Measurements from ENCODE around the gene DSCAML1. TPM values are rescaled to one million over a fixed set of nuclear protein-coding genes. Genes with fewer than 3 reads are reported as not detected.

DSCAML1 gene
- total RNA-seq, 1 experiment from 2014 or later: not detected

- DNase-seq (ENCODE audit: low spot score): no peak
Observed at GRCh38 chr11:117519170-117519569, 277.8 kb downstream of the DSCAML1 start.

GRCh38 chr11:117518455-117518854, 278.6 kb downstream of the DSCAML1 start:
- no peak for DNase-seq (ENCODE audit: low spot score)

GRCh38 chr11:117517097-117517496, 279.9 kb downstream of the DSCAML1 start:
- DNase-seq (ENCODE audit: low spot score): no peak

GRCh38 chr11:117515892-117516787, 280.9 kb downstream of the DSCAML1 start:
- no peak for DNase-seq (ENCODE audit: low spot score)

- no peak for DNase-seq (ENCODE audit: low spot score)
Observed at GRCh38 chr11:117514256-117514655, 282.8 kb downstream of the DSCAML1 start.

- DNase-seq (ENCODE audit: low spot score): no peak
Observed at GRCh38 chr11:117513666-117514065, 283.4 kb downstream of the DSCAML1 start.

GRCh38 chr11:117511931-117512539, 285.0 kb downstream of the DSCAML1 start:
- DNase-seq (ENCODE audit: low spot score): no peak

- DNase-seq (ENCODE audit: low spot score): no peak
Observed at GRCh38 chr11:117511483-117511930, 285.5 kb downstream of the DSCAML1 start.

GRCh38 chr11:117510646-117511045, 286.4 kb downstream of the DSCAML1 start:
- no peak for DNase-seq (ENCODE audit: low spot score)

- DNase-seq (ENCODE audit: low spot score): no peak
Observed at GRCh38 chr11:117509543-117509942, 287.5 kb downstream of the DSCAML1 start.

GRCh38 chr11:117506971-117507370, 290.0 kb downstream of the DSCAML1 start:
- no peak for DNase-seq (ENCODE audit: low spot score)

GRCh38 chr11:117505285-117505970, 291.6 kb downstream of the DSCAML1 start:
- no peak for DNase-seq (ENCODE audit: low spot score)

GRCh38 chr11:117502779-117503100, 294.3 kb downstream of the DSCAML1 start:
- DNase-seq (ENCODE audit: low spot score): no peak

GRCh38 chr11:117502015-117502778, 294.8 kb downstream of the DSCAML1 start:
- no peak for DNase-seq (ENCODE audit: low spot score)

GRCh38 chr11:117501237-117501898, 295.6 kb downstream of the DSCAML1 start:
- DNase-seq (ENCODE audit: low spot score): no peak

- DNase-seq (ENCODE audit: low spot score): no peak
Observed at GRCh38 chr11:117498791-117499190, 298.2 kb downstream of the DSCAML1 start.

GRCh38 chr11:117497206-117497951, 299.6 kb downstream of the DSCAML1 start:
- no peak for DNase-seq (ENCODE audit: low spot score)

GRCh38 chr11:117495357-117495756, 301.7 kb downstream of the DSCAML1 start:
- no peak for DNase-seq (ENCODE audit: low spot score)

- no peak for DNase-seq (ENCODE audit: low spot score)
Observed at GRCh38 chr11:117492578-117493251, 304.3 kb downstream of the DSCAML1 start.

- no peak for DNase-seq (ENCODE audit: low spot score)
Observed at GRCh38 chr11:117490911-117491310, 306.1 kb downstream of the DSCAML1 start.

All from A172 (cell line).